WI38 (cell line): Measurements from ENCODE around the gene FBXW7.

Experiments used
- H3K4me3 ChIP-seq: 2 replicates; pipeline ENCODE4 v1.5.1; 2011; ENCODE audit warnings: low read depth, mild to moderate bottlenecking, control low read depth, low read length
- CTCF ChIP-seq: IDR thresholded peaks from 2 replicates; pipeline ENCODE4 v1.5.1; 2012; ENCODE audit warnings: low read depth, mild to moderate bottlenecking, control low read depth, low read length

FBXW7 gene

GRCh38 chr4:152510349-152511147, 25.3 kb downstream of the FBXW7 start:
- no peak overlapping the region for H3K4me3 ChIP-seq
- TF ChIP-seq CTCF: no peak

- H3K4me3 ChIP-seq: no peak overlapping the region
Observed at GRCh38 chr4:152509595-152510225, 26.2 kb downstream of the FBXW7 start.

GRCh38 chr4:152508818-152509217, 27.1 kb downstream of the FBXW7 start:
- no peak for TF ChIP-seq CTCF
- H3K4me3 ChIP-seq: no peak overlapping the region

More at GRCh38 chr4:152509595-152510225, 26.2 kb downstream of the FBXW7 start:
- no peak for TF ChIP-seq CTCF

- no peak overlapping the region for H3K4me3 ChIP-seq
- TF ChIP-seq CTCF: no peak
Observed at GRCh38 chr4:152508386-152508785, 27.5 kb downstream of the FBXW7 start.

- no peak overlapping the region for H3K4me3 ChIP-seq
- TF ChIP-seq CTCF: no peak
Observed at GRCh38 chr4:152503653-152504290, 32.1 kb downstream of the FBXW7 start.

- no peak overlapping the region for H3K4me3 ChIP-seq
- no peak for TF ChIP-seq CTCF
Observed at GRCh38 chr4:152501846-152502536, 33.9 kb downstream of the FBXW7 start.
